Kidney capillary endothelial cell (primary cell): ENCODE measurements around the gene NEK8.

Experiments used
- DNase-seq: peaks from one replicate; pipeline ENCODE4 v3.0.0-alpha.2; 2018; ENCODE audit warnings: low spot score

NEK8 gene

DNA sequence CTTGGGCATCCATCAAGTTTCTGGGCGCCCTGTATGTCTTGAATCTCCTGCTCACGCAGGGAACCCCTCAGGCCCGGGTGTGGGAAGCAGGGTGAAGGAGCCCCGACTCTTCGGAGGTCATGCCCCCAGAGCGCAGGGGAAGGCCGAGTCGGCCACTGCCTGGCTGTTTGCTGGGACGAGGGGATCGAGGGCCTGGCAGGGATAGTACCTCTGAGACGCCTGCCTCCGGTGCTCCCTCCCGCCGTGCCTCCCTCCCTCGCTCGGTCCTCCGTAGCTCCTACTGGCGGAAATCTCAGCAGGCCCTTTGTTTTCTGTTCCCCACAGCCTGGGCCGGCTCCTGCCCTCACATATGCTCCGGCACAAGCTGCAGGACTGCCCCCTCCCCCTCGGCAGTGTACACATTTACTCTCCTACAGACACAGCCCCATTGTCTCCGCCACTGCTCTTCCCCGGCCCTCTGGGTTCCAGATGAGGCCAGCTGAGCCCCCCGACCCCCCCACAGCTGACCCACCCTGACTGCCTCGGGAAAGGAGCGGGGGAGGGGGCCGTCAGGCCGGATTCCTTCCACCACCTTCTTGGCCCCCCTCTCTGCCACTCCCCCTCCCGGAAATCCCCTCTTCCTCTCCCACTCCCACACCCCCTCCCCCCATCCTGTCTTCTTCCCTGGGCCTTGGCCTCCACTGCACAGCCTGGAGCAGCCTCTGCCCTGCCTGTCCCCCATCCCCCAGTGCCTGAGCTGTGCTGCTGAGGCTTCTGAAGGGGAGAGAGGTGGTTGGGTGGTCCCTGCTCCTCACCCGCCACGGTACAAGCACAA, 16.6 kb downstream of the NEK8 start:
- no peak for DNase-seq

DNA sequence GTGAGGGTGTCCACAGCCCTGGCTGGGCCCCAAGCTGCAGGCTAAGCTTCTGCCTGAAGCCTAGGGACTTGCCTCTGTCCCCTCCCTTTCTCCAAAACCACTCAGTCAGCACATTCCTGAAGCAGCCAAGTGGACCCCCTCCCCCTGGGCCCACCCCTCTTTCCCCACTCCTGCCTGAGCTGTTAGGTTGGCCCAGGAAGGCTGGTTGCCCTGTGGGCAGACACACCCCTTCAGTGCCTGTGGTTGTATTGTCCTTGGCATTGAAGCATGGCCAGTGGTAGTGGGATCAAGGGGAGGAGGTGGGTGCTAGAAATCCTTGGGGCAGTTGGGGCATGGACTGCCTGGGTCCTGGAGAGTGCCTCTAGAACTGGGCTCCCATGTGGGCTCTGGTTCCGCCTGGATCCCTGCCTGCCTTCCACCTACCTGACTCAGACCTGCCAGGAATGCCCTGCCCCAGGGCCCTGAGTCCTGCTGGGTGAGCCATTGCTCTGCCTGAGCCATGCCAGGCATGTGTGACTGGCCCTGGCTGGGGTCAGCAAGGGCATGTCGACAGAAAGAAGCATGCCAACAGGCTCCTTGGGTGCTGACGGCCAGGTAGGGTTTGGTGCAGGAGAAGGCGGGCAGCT, 17.3 kb downstream of the NEK8 start:
- no peak for DNase-seq

DNA sequence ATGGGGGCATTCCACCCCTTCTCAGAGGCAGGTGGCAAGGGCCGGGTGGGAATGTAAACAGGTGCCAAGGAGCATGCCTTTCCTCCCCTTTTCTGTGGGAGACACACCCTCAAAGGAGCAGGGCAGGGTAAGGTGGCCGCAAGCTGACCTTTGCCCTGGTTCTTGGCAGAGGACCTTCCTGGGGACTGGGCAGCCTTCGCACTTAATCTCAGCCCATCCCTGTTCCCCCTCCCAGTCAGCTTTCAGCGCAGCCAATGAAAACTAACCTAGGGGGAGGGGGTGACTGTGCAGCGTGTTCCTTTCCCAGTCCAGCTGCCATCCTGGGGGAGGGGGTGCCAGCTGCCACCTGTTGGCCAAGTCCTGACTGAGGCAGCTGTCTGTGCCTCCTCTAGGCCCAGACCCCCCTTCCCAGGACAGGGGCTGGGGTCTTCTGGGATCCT, 18.0 kb downstream of the NEK8 start:
- DNase-seq, result no peak

DNA sequence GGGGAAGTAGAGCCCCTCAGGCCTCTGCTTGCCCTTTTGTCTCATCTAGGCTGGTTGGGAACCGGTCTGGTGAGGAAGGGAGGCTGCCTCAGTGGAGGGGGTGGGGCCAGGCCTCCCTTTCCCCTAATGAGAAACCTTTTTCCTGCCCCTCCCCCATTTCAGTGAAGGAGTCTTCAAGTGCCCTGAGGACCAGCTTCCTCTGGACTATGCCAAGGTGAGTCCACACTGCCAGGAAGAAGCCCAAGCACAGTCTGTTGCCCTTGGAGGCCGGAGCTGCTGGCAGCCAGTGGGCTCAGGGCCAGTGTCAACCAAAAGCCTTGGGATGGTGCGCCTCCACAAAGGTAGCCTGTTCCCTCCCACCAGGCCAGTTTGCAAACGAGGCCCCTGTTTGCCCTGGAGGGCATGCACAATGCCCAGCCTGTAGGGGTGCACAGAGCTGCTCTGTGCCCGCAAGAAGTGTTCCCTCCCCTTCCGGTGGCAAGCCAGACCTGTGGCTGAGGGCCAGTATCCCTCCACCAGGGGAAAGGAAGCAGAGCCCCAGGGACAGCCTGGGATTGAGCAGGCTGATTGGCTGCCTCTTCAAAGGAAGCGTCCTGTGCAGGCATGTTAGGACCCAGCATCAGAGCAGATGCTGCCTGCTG, 18.6 kb downstream of the NEK8 start:
- DNase-seq, result no peak

DNA sequence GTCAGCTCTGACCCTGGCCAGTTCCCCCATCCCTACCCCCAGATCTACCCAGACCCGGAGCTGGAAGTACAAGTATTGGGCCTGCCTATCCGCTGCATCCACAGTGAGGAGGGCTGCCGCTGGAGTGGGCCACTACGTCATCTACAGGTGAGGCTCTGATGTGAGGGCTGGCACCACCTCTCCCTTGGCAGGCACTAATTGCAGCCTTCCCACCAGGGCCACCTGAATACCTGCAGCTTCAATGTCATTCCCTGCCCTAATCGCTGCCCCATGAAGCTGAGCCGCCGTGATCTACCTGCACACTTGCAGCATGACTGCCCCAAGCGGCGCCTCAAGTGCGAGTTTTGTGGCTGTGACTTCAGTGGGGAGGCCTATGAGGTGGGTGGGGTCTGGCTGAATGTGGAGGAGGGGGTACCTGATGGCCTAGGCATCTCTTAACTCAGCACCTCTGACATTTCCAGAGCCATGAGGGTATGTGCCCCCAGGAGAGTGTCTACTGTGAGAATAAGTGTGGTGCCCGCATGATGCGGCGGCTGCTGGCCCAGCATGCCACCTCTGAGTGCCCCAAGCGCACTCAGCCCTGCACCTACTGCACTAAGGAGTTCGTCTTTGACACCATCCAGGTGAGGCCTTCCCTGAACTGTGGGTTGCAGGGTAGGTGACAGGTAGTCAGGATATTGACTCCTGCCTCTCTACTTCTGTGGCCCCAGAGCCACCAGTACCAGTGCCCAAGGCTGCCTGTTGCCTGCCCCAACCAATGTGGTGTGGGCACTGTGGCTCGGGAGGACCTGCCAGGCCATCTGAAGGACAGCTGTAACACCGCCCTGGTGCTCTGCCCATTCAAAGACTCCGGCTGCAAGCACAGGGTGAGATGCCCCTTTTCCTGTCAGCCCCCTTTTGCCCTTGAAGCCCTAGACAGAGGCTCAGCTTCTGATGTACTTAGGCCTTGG, 19.5 kb downstream of the NEK8 start:
- no peak for DNase-seq

DNA sequence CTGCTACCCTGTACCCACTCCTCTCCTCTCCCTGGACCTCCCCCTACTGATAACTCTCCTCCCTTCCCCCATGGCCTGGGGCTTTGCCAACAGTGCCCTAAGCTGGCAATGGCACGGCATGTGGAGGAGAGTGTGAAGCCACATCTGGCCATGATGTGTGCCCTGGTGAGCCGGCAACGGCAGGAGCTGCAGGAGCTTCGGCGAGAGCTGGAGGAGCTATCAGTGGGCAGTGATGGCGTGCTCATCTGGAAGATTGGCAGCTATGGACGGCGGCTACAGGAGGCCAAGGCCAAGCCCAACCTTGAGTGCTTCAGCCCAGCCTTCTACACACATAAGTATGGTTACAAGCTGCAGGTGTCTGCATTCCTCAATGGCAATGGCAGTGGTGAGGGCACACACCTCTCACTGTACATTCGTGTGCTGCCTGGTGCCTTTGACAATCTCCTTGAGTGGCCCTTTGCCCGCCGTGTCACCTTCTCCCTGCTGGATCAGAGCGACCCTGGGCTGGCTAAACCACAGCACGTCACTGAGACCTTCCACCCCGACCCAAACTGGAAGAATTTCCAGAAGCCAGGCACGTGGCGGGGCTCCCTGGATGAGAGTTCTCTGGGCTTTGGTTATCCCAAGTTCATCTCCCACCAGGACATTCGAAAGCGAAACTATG, 20.4 kb downstream of the NEK8 start:
- no peak for DNase-seq

DNA sequence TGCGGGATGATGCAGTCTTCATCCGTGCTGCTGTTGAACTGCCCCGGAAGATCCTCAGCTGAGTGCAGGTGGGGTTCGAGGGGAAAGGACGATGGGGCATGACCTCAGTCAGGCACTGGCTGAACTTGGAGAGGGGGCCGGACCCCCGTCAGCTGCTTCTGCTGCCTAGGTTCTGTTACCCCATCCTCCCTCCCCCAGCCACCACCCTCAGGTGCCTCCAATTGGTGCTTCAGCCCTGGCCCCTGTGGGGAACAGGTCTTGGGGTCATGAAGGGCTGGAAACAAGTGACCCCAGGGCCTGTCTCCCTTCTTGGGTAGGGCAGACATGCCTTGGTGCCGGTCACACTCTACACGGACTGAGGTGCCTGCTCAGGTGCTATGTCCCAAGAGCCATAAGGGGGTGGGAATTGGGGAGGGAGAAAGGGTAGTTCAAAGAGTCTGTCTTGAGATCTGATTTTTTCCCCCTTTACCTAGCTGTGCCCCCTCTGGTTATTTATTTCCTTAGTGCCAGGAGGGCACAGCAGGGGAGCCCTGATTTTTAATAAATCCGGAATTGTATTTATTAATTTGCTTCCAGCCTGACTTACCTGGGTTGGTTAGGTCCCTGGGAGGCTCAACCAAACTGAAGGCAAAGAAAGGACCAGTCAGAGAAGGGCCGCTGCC, 21.1 kb downstream of the NEK8 start:
- DNase-seq, result no peak

DNA sequence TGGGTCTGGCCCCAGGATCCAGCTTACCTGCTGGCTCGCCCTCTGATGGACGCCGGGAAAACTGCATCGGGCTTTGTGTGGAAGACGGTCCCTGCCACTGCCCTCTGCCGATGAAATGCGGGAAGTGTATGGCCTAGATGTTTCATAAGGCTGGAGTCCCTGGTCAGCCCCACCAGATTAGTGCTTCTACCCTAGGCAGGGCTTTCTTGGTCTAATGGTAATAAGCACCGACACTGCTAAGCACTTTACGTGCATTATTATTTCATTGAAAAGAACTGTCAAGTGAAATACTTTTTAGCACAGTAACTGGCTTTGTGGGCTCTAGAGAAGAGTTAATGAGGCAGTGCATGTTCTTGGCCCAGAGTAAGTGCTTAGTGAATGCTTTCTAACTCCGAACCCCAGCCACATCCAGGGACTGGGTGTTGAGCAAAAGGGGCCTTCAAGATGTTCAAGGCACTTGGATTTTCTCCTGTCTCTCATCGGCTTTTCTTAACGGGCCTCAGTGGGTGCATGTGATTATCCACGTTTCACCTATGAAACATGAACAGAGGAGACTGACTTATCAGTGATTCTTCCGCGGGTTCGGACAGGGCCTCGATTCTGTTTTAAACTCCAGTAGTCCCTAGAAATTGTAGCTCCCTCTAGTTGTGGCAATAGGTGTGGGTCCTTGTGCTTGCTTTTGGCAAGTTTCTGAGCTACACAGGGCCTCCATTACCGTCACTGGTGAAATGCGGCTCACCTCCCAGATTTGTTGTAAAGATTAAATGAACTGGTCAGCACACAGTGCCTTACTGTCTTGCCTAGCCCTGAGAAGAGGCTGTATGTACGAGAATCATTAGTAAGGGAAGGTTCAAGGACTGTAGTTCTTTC, 21.8 kb downstream of the NEK8 start:
- DNase-seq, result peak; percentile 88

DNA sequence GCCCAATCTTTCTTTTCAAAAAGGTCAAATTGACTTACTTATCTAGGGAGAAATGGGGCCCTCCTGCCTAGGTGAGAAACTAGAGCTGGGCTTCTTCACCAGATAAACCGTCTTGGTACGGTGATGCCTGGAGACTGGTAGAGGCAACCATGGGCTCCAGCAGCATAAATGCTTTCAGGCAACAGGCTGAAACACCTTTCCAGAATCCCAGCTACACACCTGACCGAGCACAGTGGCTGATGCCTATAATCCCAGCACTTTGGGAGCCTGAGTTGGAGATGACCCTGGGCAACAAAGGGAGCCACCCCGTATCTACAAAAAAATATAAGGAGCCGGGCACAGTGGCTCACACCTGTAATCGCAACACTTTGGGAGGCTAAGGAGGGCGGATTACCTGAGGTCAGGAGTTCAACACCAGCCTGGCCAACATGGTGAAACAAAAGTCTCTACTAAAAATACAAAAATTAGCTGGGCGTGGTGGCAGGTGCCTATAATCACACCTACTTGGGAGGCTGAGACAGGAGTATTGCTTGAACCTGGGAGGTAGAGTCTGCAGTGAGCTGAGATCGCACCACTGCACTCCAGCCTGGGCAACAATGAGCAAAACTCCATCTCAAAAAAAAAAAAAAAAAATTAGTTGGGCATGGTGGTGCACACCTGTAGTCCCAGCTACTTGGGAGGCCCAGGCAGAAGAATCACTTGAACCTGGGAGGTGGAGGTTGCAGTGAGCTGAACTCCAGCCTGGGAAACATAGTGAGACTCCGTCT, 23.2 kb downstream of the NEK8 start:
- no peak for DNase-seq

DNA sequence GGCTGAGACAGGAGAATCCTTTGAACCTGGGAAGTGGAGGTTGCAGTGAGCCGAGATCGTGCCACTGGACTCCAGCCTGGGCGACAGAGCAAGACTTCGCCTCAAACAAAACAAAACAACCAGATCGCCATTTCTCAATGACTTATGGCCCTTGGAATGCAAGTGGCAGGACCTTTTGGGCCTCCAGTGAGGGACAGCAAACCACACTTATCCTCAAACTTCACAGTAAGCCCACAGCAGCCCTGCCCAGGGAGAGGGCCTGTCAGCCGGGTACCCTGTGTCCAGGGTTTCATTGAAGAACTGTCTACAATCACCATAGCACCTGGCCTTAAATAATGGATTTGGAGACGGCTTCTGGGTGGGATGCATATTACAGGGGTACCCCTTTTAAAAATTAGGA, 26.9 kb downstream of the NEK8 start:
- DNase-seq, result no peak

DNA sequence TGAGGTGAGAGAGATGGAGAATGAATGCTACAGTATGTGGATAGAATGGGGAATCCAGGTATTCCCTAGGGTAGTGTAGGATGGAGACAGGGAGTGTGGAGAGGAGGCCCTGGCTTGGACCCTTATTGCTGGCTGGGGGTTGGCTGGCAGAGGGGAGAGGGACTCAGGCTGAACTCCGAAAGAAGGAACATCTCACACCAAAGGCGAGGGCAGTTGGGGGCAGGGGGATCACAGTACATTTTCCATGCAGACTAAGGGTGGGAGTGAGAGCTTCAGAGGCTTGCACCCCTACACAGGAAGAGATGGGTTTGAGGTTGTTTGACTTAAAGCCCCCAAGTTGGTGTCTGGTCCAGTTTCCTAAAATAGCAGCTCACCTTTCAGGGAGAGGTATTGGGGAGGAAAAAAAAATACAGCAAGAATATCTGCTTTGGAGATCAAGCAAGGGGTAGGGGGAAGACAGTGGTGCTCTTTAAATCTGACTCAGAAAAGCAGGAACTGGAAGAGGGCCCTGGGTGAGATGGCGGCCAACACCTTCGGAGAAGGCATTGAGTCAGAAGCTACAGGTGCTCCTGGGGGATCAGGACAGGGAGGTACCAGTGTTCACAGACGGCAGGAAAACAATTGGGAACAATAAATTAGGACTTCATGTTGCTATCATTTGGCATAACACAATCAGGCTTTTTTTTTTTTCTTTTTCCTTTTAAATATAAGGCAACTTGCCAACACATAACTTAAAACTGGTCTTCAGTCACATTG, 27.6 kb downstream of the NEK8 start:
- DNase-seq, result no peak

DNA sequence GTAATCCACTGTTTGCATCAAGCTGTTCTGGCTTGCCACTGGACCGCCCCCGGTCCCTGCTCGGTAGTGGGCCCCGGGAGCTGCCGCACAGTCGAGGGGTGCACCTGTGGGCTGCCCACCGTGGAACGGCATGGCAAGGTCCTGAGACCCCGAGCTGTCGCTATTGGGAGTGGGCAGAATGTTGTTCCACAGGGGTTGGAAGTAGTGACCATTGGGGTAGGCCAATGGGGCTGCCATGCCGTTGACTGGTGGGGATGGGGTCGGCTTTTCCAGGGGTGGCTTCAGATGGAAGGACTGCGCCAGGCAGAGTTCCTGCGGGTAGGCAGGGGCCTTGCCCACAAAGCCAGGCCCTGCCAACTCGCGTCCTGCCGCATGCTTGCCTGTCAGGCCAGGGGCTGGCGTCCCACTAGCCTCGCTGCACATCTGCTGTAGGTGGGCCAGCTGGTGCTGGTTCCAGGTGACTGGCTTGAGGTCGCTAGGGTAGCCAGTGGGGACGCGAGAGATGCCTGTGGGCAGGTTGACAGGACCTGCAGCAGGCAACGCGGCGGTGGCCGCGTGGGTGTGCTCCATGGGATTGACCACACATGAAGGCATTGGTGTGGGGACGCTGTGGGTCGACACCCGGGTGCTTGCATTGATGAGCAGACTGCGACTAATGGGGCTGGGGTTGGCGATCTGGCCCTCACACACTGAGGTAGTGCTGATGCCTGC, 30.0 kb downstream of the NEK8 start:
- no peak for DNase-seq

DNA sequence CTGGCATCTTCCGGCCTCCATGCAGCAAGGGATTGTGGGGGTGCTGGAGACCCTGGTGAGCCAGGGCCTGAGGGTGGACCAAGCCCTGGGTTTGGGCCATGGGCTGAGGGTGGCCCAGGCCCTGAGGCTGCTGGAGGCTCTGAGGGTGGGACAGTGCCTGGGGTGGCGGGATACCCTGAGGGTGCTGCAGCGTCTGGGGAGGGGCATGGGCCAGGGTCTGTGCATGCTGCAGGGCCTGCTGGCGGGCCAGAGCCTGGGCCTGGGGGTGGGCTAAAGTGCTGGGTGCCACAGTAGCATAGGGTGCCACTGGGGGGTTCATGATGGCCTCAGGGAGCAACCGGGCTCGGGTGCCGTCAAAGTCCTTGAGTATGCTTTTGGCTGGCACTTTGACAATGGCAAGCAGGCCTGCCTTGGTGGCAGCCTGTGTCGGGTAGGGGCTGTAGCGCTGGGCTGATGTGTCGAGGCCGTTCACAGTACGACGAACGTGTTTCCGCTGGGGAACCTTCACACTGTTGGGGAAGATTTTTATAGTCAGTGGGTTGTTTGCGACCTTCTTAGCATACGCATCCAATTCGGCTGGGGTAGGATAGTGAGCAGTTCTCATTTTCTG, 30.8 kb downstream of the NEK8 start:
- DNase-seq, result no peak

DNA sequence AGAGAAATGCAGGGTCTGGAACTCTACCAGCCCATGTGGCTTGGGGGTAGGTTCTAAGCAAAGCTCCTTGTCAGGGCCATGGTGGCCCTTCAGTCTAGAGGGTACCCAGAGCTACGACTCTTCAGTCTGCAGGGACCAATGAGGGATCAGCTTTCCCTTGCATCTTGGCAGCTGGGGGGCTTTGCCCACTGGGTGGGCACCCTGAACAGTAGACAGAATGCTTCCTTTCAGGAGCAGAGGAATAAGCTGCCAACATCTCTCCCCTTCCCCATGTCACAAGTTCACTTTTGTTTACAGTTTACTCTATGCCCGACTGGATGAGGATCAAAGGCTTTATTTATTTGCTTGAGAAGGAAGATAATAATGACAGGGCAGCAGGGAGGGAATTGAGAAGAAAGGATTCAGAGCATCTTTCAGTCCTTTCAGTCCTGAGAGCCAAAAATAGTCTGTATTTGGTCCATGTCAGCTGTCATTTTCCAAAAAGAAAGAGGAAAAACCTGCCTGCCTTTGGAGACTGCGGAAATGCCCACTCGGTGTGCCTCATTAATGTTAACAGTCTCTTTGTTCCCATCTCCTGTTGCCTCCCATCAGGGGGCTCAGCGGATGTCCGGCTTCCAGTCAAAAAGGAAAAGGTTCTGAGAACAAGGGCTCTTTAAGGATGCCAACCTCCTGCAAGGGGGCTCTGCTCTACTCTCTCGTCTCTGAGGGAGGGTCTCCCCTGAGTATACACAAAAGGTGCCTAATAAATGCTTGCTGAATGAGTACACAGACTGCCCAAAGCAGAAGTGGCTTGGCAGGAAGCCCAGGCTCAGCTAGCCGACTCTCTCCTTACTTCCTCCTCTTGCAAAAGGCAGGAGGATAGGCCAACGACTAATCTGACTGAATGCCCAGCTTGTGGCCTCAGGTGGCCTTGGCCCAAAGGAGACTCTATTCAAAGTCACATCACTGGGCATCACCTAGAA, 32.3 kb downstream of the NEK8 start:
- DNase-seq, result peak; percentile 70

DNA sequence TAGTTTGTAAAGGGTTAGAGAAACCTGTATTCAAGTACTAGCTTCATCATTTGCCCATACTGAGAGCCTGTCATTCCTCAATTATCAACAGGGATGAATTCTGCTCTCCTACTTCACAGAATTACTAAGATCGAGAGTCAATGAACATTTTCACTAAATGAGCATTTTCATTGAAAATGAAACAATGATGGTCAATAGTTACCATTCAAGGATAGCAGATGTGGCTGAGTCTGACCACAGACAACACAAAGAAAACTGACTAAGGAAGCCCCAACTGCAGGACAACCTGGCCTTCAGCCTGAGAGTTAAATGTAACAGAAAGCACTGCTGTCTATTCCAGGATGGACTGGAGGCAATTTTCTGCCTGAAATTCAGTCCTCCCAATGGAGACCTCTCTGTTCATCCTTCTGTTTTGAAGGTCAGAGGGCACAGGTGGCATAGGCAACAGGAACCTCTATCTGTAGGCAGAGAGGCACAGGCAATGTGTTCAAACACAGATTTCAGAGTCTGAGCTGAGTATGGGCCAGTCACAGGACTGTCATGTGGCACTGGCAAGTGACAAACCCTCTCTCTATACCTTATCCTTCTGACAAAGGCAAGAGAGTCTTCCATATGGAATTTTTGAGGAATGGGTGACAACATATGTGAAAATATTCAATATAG, 34.7 kb downstream of the NEK8 start:
- no peak for DNase-seq

DNA sequence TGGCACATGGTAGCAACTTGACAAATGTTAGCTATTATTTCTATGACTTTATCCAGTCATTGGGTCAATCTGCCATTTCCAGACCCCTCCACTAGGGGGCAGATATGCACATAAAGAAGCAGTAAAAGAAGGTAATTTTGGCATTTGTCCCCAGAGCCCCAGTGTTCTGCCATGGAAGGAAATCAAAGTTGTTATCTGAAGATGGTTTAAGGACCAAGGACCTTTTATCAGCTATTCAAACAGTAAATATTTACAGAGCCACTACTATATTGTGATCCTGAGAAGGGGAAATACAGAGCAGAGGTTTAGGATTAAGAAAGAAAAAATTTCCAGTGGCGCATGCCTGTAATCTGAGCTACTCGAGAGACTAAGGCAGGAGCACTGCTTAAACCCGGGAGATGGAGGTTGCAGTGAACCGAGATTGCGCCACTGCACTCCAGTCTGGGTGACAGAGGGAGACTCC, 35.2 kb downstream of the NEK8 start:
- peak; percentile 74 for DNase-seq
